ENCODE data around the gene SCAMP3.

DNA sequence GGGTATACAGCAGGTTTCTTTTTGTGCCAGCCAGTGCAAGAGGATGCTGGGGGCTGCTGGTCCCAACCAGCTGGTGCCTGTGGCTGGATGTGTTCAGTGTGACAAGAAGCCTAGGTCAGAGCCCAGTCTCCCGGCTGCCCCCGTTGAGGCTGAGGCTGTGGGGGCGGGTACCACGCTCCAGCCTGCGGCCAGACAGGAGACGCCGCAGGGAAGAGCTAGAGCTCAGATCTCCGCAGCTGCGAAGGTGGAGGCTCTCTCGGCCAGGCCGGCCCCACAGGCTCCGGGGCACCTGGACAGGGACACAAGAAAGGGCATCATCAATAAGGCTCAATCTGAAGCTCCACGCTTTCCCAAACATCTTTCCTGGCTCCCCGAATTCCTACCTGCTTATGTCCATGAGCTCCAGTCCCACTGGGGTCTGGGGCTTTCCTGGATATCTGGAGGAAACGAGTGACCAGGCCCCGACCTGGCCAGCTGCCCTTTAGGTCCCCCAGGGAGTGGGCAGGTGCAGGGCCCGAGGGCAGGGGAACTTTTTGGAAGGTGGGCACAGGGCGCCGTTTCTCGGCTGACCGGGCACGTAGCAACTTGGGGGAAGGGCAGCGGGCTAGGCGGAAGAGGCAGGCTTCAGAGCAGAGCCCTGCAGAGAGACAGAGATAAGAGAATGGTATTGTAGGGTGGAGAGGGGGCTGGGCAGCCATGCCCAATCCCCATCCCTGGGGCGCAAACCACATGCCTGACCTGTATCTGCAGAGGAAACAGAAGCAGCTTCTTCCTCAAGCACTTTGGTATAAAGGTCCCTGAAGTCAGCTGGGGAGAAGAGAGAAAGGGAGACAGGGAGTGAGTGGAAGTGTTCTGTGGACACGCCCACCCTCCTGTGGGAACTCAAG, 14.2 kb downstream of the SCAMP3 start:
- TF ChIP-seq, protein P1, sequence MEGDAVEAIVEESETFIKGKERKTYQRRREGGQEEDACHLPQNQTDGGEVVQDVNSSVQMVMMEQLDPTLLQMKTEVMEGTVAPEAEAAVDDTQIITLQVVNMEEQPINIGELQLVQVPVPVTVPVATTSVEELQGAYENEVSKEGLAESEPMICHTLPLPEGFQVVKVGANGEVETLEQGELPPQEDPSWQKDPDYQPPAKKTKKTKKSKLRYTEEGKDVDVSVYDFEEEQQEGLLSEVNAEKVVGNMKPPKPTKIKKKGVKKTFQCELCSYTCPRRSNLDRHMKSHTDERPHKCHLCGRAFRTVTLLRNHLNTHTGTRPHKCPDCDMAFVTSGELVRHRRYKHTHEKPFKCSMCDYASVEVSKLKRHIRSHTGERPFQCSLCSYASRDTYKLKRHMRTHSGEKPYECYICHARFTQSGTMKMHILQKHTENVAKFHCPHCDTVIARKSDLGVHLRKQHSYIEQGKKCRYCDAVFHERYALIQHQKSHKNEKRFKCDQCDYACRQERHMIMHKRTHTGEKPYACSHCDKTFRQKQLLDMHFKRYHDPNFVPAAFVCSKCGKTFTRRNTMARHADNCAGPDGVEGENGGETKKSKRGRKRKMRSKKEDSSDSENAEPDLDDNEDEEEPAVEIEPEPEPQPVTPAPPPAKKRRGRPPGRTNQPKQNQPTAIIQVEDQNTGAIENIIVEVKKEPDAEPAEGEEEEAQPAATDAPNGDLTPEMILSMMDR (conservative IDR thresholded peaks at IDR 0.05; ENCODE audit: low read length): no peak
- TF ChIP-seq EZH2phosphoT487 (IDR thresholded peaks at IDR 0.05; ENCODE audit: borderline replicate concordance): no peak

Data from Loucy (cell line).